Measurements from ENCODE around the gene ZNF486.
A peak's percentile ranks its signal among the peaks of the same experiment; 100 is the strongest.
"Not testable (repeated sequence)": the region's sequence is repeated elsewhere in the genome, so short reads cannot be mapped to it uniquely, and the experiment has no call there.

ZNF486 gene

DNA sequence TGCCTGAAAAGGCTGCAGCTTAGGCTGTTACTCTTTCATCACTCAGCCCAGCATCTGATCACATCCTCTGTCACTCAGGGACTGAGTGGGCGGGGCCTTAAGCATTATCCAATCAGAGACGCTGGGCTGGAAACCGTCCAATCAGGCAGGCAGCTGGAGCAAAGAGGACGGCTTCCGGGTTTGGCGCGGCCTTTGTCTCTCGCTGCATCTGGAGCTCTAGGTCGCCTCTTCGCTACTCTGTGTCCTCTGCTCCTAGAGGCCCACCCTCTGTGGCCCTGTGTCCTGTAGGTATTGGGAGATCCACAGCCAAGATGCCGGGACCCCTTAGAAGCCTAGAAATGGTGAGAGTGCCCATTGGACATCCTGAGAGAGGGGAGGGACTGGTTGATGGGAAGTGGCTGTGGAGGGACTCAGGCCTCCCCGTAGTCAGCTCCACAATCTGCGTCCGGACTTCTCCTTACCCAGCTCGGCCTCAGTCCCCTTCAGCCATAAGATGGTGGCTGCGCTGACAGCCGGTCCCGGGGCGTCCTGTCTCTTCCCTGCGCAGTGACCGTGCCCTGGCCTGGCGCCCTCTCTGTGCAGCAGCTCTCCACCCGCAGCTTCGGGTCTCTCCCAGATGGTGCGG lies at the start of gene ZNF486:
TSS of gene ZNF486 (plus strand) at position 195 of the 625 bp plus-strand sequence. CDS start at position 312, 117 bp downstream.
- DNase-seq: no peak

DNA sequence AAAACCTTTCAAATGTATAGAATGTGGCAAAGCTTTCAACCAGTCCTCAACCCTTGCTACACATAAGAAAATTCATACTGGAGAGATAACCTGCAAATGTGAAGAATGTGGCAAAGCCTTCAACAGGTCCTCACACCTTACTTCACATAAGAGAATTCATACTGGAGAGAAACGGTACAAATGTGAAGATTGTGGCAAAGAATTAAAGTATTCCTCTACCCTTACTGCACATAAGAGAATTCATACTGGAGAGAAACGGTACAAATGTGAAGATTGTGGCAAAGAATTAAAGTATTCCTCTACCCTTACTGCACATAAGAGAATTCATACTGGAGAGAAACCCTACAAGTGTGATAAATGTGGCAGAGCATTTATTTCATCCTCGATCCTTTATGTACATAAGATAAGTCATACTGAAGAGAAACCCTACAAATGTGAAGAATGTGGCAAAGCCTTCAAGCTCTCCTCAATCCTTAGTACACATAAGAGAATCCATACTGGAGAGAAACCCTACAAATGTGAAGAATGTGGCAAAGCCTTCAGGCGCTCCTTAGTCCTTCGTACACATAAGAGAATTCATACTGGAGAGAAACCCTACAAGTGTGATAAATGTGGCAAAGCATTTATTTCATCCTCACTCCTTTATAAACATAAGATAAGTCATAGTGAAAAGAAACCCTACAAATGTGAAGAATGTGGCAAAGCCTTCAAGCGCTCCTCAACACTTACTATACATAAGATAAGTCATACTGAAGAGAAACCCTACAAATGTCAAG lies 48.8 kb upstream of the ZNF486 start:
- not testable (repeated sequence) for DNase-seq

- DNase-seq: no peak
Measured at GRCh38 chr19:20124879-20125278, 42.1 kb upstream of the ZNF486 start.

DNA sequence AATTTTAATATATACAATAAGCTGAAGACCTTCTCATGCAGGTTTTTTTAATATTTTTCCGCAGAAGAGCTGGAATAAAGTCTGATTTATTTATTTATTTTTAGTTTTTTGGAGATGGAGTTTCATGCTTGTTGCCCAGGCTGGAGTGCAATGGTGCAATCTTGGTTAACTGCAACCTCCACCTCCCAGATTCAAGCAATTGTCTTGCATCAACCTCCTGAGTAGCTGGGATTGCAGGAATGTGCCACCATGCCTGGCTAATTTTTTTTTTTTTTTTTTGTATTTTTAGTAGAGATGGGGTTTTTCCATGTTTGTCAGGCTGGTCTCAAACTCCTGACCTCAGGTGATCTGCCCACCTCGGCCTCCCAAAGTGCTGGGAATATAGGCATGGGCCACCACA lies 34.1 kb upstream of the ZNF486 start:
- not testable (repeated sequence) for DNase-seq

DNA sequence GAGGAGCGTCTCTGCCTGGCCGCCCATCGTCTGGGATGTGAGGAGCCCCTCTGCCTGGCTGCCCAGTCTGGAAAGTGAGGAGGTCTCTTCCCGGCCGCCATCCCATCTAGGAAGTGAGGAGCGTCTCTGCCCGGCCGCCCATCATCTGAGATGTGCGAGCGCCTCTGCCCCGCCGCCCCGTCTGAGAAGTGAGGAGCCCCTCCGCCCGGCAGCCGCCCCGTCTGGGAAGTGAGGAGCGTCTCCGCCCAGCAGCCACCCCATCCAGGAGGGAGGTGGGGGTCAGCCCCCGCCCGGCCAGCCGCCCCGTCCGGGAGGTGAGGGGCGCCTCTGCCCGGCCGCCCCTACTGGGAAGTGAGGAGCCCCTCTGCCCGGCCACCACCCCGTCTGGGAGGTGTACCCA lies 29.3 kb upstream of the ZNF486 start:
- DNase-seq: not testable (repeated sequence)

DNA sequence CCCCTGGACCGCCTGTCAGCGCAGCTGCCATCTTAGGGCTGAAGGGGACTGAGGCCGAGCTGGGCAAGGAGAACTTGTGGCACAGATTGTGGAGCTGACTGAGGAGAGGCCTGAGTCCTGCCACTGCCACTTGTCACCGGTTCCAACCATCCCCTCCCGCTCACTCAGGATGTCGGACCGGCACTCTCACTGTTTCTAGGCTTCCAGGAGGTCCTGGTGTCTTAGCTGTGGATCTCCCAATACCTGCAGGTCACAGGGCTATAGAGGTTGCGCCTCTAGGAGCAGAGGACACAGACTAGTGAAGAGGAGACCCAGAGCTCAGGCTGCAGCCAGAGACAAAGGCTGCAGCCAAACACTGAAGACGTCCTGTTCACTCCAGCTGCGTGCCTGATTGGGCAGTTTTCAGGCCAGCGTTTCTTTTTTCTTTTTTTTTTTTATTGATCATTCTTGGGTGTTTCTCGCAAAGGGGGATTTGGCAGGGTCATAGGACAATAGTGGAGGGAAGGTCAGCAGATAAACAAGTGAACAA lies 15.3 kb upstream of the ZNF486 start:
- no peak for DNase-seq

GRCh38 chr19:20152506-20152905 lies 14.5 kb upstream of the ZNF486 start:
- not testable (repeated sequence) for DNase-seq

GRCh38 chr19:20153281-20153680 lies 13.7 kb upstream of the ZNF486 start:
- no peak for DNase-seq

GRCh38 chr19:20154636-20155035 lies 12.4 kb upstream of the ZNF486 start:
- no peak for DNase-seq

DNA sequence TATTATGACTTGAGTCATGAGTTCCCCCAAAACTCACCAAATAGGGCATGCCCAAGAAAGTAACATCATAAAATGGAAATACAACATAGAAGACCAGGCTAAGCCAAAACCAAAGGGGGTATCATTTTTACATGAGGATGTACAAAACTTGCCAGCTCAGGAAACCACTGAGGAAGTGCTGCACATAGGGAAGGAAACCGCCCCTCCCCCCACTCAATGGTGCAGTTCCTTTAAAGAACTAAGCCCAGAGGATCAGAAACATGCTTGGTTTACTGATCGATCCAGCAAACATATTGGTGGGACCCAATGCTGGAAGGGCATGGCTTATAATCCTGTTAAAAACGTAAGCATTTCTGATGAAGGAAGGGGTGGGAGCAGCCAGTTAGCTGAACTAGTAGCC lies 4.2 kb upstream of the ZNF486 start:
- DNase-seq: peak; percentile 78 to 80

GRCh38 chr19:20164456-20164855 lies 2.6 kb upstream of the ZNF486 start:
- no peak for DNase-seq

- DNase-seq: no peak
Measured at GRCh38 chr19:20165971-20166592, 932 bp upstream of the ZNF486 start.

- DNase-seq: no peak
Measured at GRCh38 chr19:20167651-20168122, 673 bp downstream of the ZNF486 start.

- no peak for DNase-seq
Measured at GRCh38 chr19:20171285-20171684, 4.3 kb downstream of the ZNF486 start.

- not testable (repeated sequence) for DNase-seq
Measured at GRCh38 chr19:20175848-20176247, 8.8 kb downstream of the ZNF486 start.

- not testable (repeated sequence) for DNase-seq
Measured at GRCh38 chr19:20179956-20180355, 12.9 kb downstream of the ZNF486 start.

DNA sequence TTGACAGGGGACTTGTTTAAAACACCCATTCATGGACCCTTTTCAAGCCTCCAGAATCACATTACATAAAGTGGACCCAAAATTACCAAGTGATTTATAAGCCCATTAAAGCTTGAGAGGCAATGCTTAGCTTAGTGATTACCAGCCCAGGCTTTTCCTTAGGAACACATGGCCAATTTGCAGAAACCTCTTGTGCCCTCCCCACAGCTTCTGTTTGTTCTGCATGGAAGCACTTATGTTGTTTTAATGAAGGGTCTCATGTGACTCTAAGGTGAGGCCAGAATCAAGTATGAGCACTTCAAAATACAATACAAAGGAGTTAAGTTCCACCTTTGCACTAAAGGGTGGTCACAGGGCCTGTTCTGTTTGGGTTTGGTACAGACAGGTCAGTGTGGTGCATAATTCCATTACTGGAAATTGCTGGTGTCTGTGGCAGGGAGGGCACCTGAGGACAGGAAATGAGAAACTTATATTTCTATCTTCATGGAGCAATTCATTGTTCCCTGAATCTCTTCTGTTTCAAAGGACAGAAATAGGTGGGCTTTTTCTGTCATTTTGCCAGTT lies 15.3 kb downstream of the ZNF486 start:
- no peak for DNase-seq

GRCh38 chr19:20186174-20186573 lies 19.2 kb downstream of the ZNF486 start:
- no peak for DNase-seq

GRCh38 chr19:20197747-20198146 lies 30.7 kb downstream of the ZNF486 start:
- DNase-seq: no peak

DNA sequence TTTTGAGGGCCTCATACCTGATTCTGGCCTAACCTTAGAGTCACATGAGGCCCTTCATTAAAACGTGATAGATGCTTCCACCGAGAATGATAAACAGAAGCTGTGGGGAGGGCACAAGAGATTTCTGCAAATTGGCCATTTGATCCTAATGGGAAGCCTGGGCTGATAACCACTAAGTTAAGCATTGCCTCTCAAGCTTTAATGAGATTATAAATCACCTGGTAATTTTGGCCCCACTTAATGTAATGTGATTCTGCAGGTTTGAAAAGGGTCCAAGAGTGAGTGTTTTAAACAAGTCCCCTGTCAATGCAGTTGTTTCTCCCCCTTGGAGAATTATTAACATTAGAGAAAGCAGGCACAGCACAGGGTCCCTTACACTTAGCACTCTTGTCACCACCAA lies 42.0 kb downstream of the ZNF486 start:
- no peak for DNase-seq

DNA sequence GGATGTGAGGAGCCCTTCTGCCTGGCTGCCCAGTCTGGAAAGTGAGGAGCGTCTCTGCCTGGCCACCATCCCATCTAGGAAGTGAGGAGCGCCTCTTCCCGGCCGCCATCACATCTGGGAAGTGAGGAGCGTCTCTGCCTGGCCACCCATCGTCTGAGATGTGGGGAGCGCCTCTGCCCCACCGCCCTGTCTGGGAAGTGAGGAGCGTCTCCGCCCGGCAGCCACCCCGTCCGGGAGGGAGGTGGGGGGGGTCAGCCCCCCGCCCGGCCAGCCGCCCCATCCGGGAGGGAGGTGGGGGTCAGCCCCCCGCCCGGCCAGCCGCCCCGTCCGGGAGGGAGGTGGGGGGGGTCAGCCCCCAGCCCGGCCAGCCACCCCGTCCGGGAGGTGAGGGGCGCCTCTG lies 47.4 kb downstream of the ZNF486 start:
- DNase-seq: not testable (repeated sequence)

GRCh38 chr19:20221605-20222004 lies 54.6 kb downstream of the ZNF486 start:
- not testable (repeated sequence) for DNase-seq

DNA sequence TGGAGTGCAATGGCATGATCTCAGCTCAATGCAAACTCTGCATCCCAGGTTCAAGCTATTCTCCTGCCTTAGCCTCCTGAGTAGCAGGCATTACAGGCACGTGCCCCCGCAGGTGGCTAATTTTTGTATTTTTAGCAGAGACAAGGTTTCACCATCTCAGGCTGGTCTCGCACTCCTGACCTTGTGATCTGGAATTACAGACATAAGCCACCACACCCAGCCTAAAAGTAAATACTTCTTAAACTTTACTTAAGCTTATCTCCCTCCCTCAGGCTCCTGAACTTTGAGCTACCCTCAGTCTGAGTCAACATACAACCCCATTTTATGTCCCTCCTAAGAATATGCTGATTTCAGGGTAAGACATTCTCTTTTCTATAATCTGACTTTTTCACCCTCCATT lies 66.1 kb downstream of the ZNF486 start:
- no peak for DNase-seq

All from Kasumi-1 (cell line).